Esophagus muscularis mucosa (tissue), 4 donors: ENCODE results near the gene TTYH2.

ENCODE experiments used
- CTCF ChIP-seq, 3 experiments: fragments of 200-600 bp in 2 of 3; fragments of 450-650 bp in 1 of 3; sonication (generic) in 2 of 3; IDR thresholded peaks; one replicate each; pipeline ENCODE4 v1.5.1; 2017 to 2019; ENCODE audit warnings: antibody characterized with exemption in 3 of 3, mild to moderate bottlenecking in 2 of 3, moderate library complexity in 1 of 3
- EP300 ChIP-seq: sonication (generic); formaldehyde crosslinking; IDR thresholded peaks from one replicate; pipeline ENCODE4 v1.6.1; 2017; ENCODE audit warnings: antibody characterized with exemption
- POLR2A ChIP-seq: fragments of 450-650 bp; IDR thresholded peaks from one replicate; pipeline ENCODE4 v1.6.1; 2017; ENCODE audit warnings: antibody characterized with exemption, moderate library complexity, mild to moderate bottlenecking, low read depth
- POLR2AphosphoS5 ChIP-seq, 2 donors: sonication (generic); formaldehyde crosslinking; IDR thresholded peaks; one replicate each; pipeline ENCODE4 v1.6.1; 2017; ENCODE audit warnings: antibody characterized with exemption in 2 of 2

GRCh38 chr17:74251051-74251450 is 37.7 kb downstream of the TTYH2 start:
- no peak for TF ChIP-seq POLR2A
- no peak for TF ChIP-seq CTCF (IDR thresholded peaks at IDR 0.05)
- TF ChIP-seq EP300: no peak
- no peak for TF ChIP-seq POLR2AphosphoS5 (IDR thresholded peaks at IDR 0.05)
